Liver (tissue), 3 donors: ENCODE measurements around the gene DHH.

Experiments used
- CTCF ChIP-seq: fragments of 150-350 bp; IDR thresholded peaks from 2 replicates; pipeline ENCODE4 v1.5.1; 2017; ENCODE audit warnings: improper control_type of control experiment, low read depth, low read length; ENCODE audit not compliant: missing input control
- GABPA ChIP-seq, 2 donors: IDR thresholded peaks in 1 of 2; conservative IDR thresholded peaks in 1 of 2; 2 replicates each; pipeline ENCODE4 v1.6.1; 2016; ENCODE audit warnings: antibody characterized with exemption in 2 of 2, mild to moderate bottlenecking in 1 of 2, moderate library complexity in 1 of 2
- JUND ChIP-seq, 2 donors: IDR thresholded peaks; 2 replicates each; pipeline ENCODE4 v1.6.1; 2016; ENCODE audit warnings: antibody characterized with exemption in 2 of 2
- MAX ChIP-seq: IDR thresholded peaks from 2 replicates; pipeline ENCODE4 v1.6.1; 2016; ENCODE audit warnings: antibody characterized with exemption
- RAD21 ChIP-seq, 2 donors: IDR thresholded peaks; 2 replicates each; pipeline ENCODE4 v1.6.1; 2016; ENCODE audit warnings: antibody characterized with exemption in 2 of 2, mild to moderate bottlenecking in 2 of 2
- RXRA ChIP-seq, 2 donors: IDR thresholded peaks; 2 replicates each; pipeline ENCODE4 v1.6.1; 2017 to 2018; ENCODE audit warnings: antibody characterized with exemption in 2 of 2, mild to moderate bottlenecking in 1 of 2
- SP1 ChIP-seq: IDR thresholded peaks from 2 replicates; pipeline ENCODE4 v1.6.1; 2018; ENCODE audit warnings: antibody characterized with exemption, mild to moderate bottlenecking
- TAF1 ChIP-seq: conservative IDR thresholded peaks from 2 replicates; pipeline ENCODE4 v1.6.1; 2016; ENCODE audit warnings: antibody characterized with exemption, mild to moderate bottlenecking
- TF ChIP-seq, protein P1 (sequence below): IDR thresholded peaks from 2 replicates; pipeline ENCODE4 v1.6.1; 2016; ENCODE audit warnings: antibody characterized with exemption
- donor health status: healthy.
- donor health status: healthy.

- TF ChIP-seq, protein P1, sequence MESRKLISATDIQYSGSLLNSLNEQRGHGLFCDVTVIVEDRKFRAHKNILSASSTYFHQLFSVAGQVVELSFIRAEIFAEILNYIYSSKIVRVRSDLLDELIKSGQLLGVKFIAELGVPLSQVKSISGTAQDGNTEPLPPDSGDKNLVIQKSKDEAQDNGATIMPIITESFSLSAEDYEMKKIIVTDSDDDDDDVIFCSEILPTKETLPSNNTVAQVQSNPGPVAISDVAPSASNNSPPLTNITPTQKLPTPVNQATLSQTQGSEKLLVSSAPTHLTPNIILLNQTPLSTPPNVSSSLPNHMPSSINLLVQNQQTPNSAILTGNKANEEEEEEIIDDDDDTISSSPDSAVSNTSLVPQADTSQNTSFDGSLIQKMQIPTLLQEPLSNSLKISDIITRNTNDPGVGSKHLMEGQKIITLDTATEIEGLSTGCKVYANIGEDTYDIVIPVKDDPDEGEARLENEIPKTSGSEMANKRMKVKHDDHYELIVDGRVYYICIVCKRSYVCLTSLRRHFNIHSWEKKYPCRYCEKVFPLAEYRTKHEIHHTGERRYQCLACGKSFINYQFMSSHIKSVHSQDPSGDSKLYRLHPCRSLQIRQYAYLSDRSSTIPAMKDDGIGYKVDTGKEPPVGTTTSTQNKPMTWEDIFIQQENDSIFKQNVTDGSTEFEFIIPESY = no peak
- TF ChIP-seq CTCF (no peak), RXRA (IDR thresholded peaks at IDR 0.05) (no peak), TAF1 (no peak), SP1 (no peak), RAD21 (IDR thresholded peaks at IDR 0.05) (no peak), MAX (no peak), JUND (IDR thresholded peaks at IDR 0.05) (no peak), GABPA (IDR thresholded peaks at IDR 0.05 in 1 of 2, conservative IDR thresholded peaks at IDR 0.05 in 1 of 2) (no peak)
These were observed 52.6 kb downstream of the DHH start for GRCh38 chr12:49041881-49042484.
